ENCODE results near the gene DENND1A.

Gene DENND1A

GRCh38 chr9:123522251-123522650 lies 407.7 kb downstream of the DENND1A start:
- intact Hi-C loops (cut with DNase I; ENCODE audit: low total_unique reads) = no loop called here
- no peak overlapping the region for H3K4me3 ChIP-seq
- peaks cover 0 to 4% (median 0%) of the 10 kb centered on the region in 3 donors for H3K36me3 ChIP-seq
- no peak for DNase-seq
- TF ChIP-seq, protein P1, sequence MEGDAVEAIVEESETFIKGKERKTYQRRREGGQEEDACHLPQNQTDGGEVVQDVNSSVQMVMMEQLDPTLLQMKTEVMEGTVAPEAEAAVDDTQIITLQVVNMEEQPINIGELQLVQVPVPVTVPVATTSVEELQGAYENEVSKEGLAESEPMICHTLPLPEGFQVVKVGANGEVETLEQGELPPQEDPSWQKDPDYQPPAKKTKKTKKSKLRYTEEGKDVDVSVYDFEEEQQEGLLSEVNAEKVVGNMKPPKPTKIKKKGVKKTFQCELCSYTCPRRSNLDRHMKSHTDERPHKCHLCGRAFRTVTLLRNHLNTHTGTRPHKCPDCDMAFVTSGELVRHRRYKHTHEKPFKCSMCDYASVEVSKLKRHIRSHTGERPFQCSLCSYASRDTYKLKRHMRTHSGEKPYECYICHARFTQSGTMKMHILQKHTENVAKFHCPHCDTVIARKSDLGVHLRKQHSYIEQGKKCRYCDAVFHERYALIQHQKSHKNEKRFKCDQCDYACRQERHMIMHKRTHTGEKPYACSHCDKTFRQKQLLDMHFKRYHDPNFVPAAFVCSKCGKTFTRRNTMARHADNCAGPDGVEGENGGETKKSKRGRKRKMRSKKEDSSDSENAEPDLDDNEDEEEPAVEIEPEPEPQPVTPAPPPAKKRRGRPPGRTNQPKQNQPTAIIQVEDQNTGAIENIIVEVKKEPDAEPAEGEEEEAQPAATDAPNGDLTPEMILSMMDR (IDR thresholded peaks at IDR 0.05) = no peak
- no peak overlapping the region for H3K27ac ChIP-seq
- H3K9me3 ChIP-seq = no peaks in the 10 kb centered on the region
- no peaks in the 10 kb centered on the region for H3K27me3 ChIP-seq
- H3K4me1 ChIP-seq = no peaks in the 10 kb centered on the region

DNA sequence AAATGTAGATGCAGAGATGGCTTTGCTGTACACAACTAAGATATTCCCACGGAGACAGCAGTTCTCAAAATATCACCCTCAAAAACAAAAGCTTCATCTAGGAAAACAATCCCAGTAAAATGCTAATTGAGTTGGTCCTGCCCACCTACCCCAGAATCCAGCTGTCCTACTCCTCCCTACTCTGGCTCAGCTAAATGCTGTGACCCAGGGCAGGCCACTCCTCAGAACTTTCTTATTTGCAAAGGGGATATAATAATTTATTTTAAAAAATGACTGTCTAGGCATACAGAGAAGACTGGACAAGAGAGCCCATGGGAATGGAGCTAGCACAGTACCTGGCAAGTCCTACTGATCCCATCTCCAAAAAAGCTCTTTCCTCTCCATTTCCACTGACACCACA lies 411.6 kb downstream of the DENND1A start:
- H3K36me3 ChIP-seq = no peaks in the 10 kb centered on the region
- H3K27ac ChIP-seq = no peak overlapping the region
- TF ChIP-seq, protein P1 (IDR thresholded peaks at IDR 0.05) = no peak
- no peaks in the 10 kb centered on the region for H3K27me3 ChIP-seq
- intact Hi-C loops (cut with DNase I; ENCODE audit: low total_unique reads) = no loop called here
- H3K4me3 ChIP-seq = no peak overlapping the region
- no peaks in the 10 kb centered on the region for H3K4me1 ChIP-seq
- H3K9me3 ChIP-seq = no peaks in the 10 kb centered on the region
- DNase-seq = no peak

GRCh38 chr9:123517512-123517911 lies 412.4 kb downstream of the DENND1A start:
- TF ChIP-seq, protein P1 (IDR thresholded peaks at IDR 0.05) = no peak
- H3K9me3 ChIP-seq = no peaks in the 10 kb centered on the region
- no peak overlapping the region for H3K4me3 ChIP-seq
- no peaks in the 10 kb centered on the region for H3K4me1 ChIP-seq
- intact Hi-C loops (cut with DNase I; ENCODE audit: low total_unique reads) = no loop called here
- no peak overlapping the region for H3K27ac ChIP-seq
- H3K27me3 ChIP-seq = no peaks in the 10 kb centered on the region
- H3K36me3 ChIP-seq = no peaks in the 10 kb centered on the region
- DNase-seq = no peak

GRCh38 chr9:123514766-123515165 lies 415.2 kb downstream of the DENND1A start:
- intact Hi-C loops (cut with DNase I; ENCODE audit: low total_unique reads) = no loop called here
- TF ChIP-seq, protein P1 (IDR thresholded peaks at IDR 0.05) = no peak
- Histone ChIP-seq H3K4me1 (no peaks in the 10 kb centered on the region), H3K27me3 (no peaks in the 10 kb centered on the region), H3K36me3 (peaks cover 0 to 2% (median 0%) of the 10 kb centered on the region in 3 donors), H3K9me3 (no peaks in the 10 kb centered on the region), H3K4me3 (no peak overlapping the region), H3K27ac (no peak overlapping the region)
- DNase-seq = no peak

- Histone ChIP-seq H3K36me3 (peaks cover 0 to 5% (median 0%) of the 10 kb centered on the region in 3 donors), H3K9me3 (no peaks in the 10 kb centered on the region), H3K4me3 (no peak overlapping the region), H3K27ac (no peak overlapping the region), H3K27me3 (no peaks in the 10 kb centered on the region), H3K4me1 (no peaks in the 10 kb centered on the region)
- intact Hi-C loops (cut with DNase I; ENCODE audit: low total_unique reads) = no loop called here
- TF ChIP-seq, protein P1 (IDR thresholded peaks at IDR 0.05) = no peak
- no peak for DNase-seq
Observed at GRCh38 chr9:123513554-123513953, 416.4 kb downstream of the DENND1A start.

Data from tibial artery (tissue), 4 donors.